WTC11 (cell line): Measurements from ENCODE around the gene ADAM30.

ENCODE experiments used
- ATF1 ChIP-seq: sonication (generic); formaldehyde crosslinking; IDR thresholded peaks from 2 replicates; pipeline ENCODE4 v1.8.1; 2023; ENCODE audit warnings: mild to moderate bottlenecking, moderate library complexity, missing genetic modification reagents
- CBFB ChIP-seq: sonication (generic); formaldehyde crosslinking; IDR thresholded peaks from 2 replicates; pipeline ENCODE4 v1.8.1; 2022; ENCODE audit warnings: mild to moderate bottlenecking, low read depth, missing genetic modification reagents
- ELF4 ChIP-seq: sonication (generic); formaldehyde crosslinking; IDR thresholded peaks from 2 replicates; pipeline ENCODE4 v1.8.1; 2022; ENCODE audit warnings: low read depth, mild to moderate bottlenecking, moderate library complexity, missing genetic modification reagents
- NFE2L1 ChIP-seq: sonication (generic); formaldehyde crosslinking; IDR thresholded peaks from 2 replicates; pipeline ENCODE4 v1.8.1; 2023; ENCODE audit warnings: missing genetic modification reagents
- ZNF121 ChIP-seq: sonication (generic); formaldehyde crosslinking; IDR thresholded peaks from 2 replicates; pipeline ENCODE4 v1.8.0; 2023; ENCODE audit warnings: missing genetic modification reagents
- TF ChIP-seq, protein P1 (sequence below): sonication (generic); formaldehyde crosslinking; IDR thresholded peaks from 2 replicates; pipeline ENCODE4 v1.8.0; 2022; ENCODE audit warnings: mild to moderate bottlenecking, missing genetic modification reagents
- TF ChIP-seq, protein P2 (sequence below): fragments of 200-600 bp; IDR thresholded peaks from 2 replicates; pipeline ENCODE4 v1.8.0; 2022; ENCODE audit warnings: antibody characterized with exemption
- TF ChIP-seq, protein P3 (sequence below): sonication (generic); formaldehyde crosslinking; IDR thresholded peaks from 2 replicates; pipeline ENCODE4 v1.8.0; 2023; ENCODE audit warnings: missing genetic modification reagents

- TF ChIP-seq ATF1 (CRISPR knock-in tag) (no peak), ZNF121 (CRISPR knock-in tag) (no peak), CBFB (CRISPR knock-in tag) (no peak), NFE2L1 (CRISPR knock-in tag) (no peak), ELF4 (no peak)
- TF ChIP-seq, protein P1, sequence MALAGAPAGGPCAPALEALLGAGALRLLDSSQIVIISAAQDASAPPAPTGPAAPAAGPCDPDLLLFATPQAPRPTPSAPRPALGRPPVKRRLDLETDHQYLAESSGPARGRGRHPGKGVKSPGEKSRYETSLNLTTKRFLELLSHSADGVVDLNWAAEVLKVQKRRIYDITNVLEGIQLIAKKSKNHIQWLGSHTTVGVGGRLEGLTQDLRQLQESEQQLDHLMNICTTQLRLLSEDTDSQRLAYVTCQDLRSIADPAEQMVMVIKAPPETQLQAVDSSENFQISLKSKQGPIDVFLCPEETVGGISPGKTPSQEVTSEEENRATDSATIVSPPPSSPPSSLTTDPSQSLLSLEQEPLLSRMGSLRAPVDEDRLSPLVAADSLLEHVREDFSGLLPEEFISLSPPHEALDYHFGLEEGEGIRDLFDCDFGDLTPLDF (CRISPR knock-in tag): no peak
- TF ChIP-seq, protein P2, sequence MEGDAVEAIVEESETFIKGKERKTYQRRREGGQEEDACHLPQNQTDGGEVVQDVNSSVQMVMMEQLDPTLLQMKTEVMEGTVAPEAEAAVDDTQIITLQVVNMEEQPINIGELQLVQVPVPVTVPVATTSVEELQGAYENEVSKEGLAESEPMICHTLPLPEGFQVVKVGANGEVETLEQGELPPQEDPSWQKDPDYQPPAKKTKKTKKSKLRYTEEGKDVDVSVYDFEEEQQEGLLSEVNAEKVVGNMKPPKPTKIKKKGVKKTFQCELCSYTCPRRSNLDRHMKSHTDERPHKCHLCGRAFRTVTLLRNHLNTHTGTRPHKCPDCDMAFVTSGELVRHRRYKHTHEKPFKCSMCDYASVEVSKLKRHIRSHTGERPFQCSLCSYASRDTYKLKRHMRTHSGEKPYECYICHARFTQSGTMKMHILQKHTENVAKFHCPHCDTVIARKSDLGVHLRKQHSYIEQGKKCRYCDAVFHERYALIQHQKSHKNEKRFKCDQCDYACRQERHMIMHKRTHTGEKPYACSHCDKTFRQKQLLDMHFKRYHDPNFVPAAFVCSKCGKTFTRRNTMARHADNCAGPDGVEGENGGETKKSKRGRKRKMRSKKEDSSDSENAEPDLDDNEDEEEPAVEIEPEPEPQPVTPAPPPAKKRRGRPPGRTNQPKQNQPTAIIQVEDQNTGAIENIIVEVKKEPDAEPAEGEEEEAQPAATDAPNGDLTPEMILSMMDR: no peak
- TF ChIP-seq, protein P3, sequence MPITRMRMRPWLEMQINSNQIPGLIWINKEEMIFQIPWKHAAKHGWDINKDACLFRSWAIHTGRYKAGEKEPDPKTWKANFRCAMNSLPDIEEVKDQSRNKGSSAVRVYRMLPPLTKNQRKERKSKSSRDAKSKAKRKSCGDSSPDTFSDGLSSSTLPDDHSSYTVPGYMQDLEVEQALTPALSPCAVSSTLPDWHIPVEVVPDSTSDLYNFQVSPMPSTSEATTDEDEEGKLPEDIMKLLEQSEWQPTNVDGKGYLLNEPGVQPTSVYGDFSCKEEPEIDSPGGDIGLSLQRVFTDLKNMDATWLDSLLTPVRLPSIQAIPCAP: no peak
Observed at GRCh38 chr1:119862276-119862675, 34.0 kb downstream of the ADAM30 start.
